HL-60 (cell line): ENCODE results near the gene KYAT1.
A peak's percentile ranks its signal among the peaks of the same experiment; 100 is the strongest.

Experiments used
- DNase-seq, 2 experiments: peaks; one replicate each; pipeline ENCODE4 v3.0.0-alpha.2; 2010 to 2020; ENCODE audit warnings: low read depth in 1 of 2, low spot score in 1 of 2
- H3K27ac ChIP-seq: fragments of 250-450 bp; sonication (Bioruptor Pico); replicated peaks from 2 replicates; pipeline ENCODE4 v1.5.1; 2020; ENCODE audit warnings: mild to moderate bottlenecking, moderate library complexity
- H3K27me3 ChIP-seq: fragments of 250-450 bp; sonication (Bioruptor Pico); 2 replicates; pipeline ENCODE4 v1.5.1; 2021; ENCODE audit warnings: mild to moderate bottlenecking, moderate library complexity; ENCODE audit not compliant: insufficient read depth, poor library complexity, severe bottlenecking
- H3K4me3 ChIP-seq: replicated peaks from 2 replicates; pipeline ENCODE4 v1.5.1; 2011; ENCODE audit warnings: mild to moderate bottlenecking, control low read depth, low read length; ENCODE audit not compliant: insufficient read depth
- CTCF ChIP-seq: IDR thresholded peaks from one replicate; pipeline ENCODE4 v1.5.1; 2011; ENCODE audit warnings: low read length, control low read depth, inconsistent platforms; ENCODE audit not compliant: insufficient read depth
- GABPA ChIP-seq: IDR thresholded peaks from 2 replicates; pipeline ENCODE4 v1.6.1; 2012; ENCODE audit warnings: low read depth
- POLR2AphosphoS5 ChIP-seq: IDR thresholded peaks from 2 replicates; pipeline ENCODE4 v1.6.1; 2012; ENCODE audit warnings: low read depth
- REST ChIP-seq: IDR thresholded peaks from 2 replicates; pipeline ENCODE4 v1.6.1; 2012; ENCODE audit warnings: low read depth; ENCODE audit not compliant: insufficient replicate concordance
- SPI1 ChIP-seq: IDR thresholded peaks from 2 replicates; pipeline ENCODE4 v1.6.1; 2012; ENCODE audit warnings: low read depth, mild to moderate bottlenecking, borderline replicate concordance

Gene KYAT1

GRCh38 chr9:128899566-128900322 is 18.0 kb upstream of the KYAT1 start:
- Histone ChIP-seq H3K27ac (peak overlapping the region; percentile 53), H3K27me3 (no peaks in the 10 kb centered on the region), H3K4me3 (no peak overlapping the region)
- DNase-seq: peak in 1 of 2 experiments; percentile 68
- TF ChIP-seq CTCF (no peak), SPI1 (peak; percentile 95), POLR2AphosphoS5 (no peak)

GRCh38 chr9:128898845-128899565 is 17.3 kb upstream of the KYAT1 start:
- TF ChIP-seq REST (no peak), POLR2AphosphoS5 (no peak), SPI1 (no peak), GABPA (no peak), CTCF (no peak)
- no peak for DNase-seq
- no peak overlapping the region for H3K4me3 ChIP-seq
- no peaks in the 10 kb centered on the region for H3K27me3 ChIP-seq
- H3K27ac ChIP-seq: peak overlapping the region; percentile 53

- DNase-seq: no peak
- no peak overlapping the region for H3K4me3 ChIP-seq
- TF ChIP-seq GABPA (no peak), CTCF (no peak), REST (no peak), SPI1 (no peak)
- H3K27ac ChIP-seq: peak overlapping the region; percentile 53; the same call in 1 of the 2 replicates
- H3K27me3 ChIP-seq: no peaks in the 10 kb centered on the region
Measured at GRCh38 chr9:128898382-128898781, 16.6 kb upstream of the KYAT1 start.
